Neural cell (in vitro differentiated cells): Measurements from ENCODE around the gene RIN1. TPM values are rescaled to one million over a fixed set of nuclear protein-coding genes. Genes with fewer than 3 reads are reported as not detected.

Experiments used
- H2AFZ ChIP-seq: fragments of 200-600, 300-800 bp; sonication (generic), shearing (Covaris generic); 2 replicates; pipeline ENCODE4 v1.6.0; 2014; ENCODE audit warnings: low read depth, mild to moderate bottlenecking, antibody characterized with exemption, low read length, moderate library complexity
- H3F3A ChIP-seq: fragments of 200-600 bp; shearing (Covaris generic); 2 replicates; pipeline ENCODE4 v1.6.1; 2016; ENCODE audit warnings: mild to moderate bottlenecking, moderate library complexity, mixed read lengths, antibody characterized with exemption, low read length; ENCODE audit not compliant: insufficient read depth, poor library complexity, severe bottlenecking
- H3K27ac ChIP-seq: fragments of 200-600, 300-800 bp; sonication (generic), shearing (Covaris generic); 2 replicates; pipeline ENCODE4 v1.5.1; 2014; ENCODE audit warnings: mild to moderate bottlenecking, low read length, moderate library complexity
- H3K27me3 ChIP-seq: fragments of 300-800, 200-600 bp; sonication (generic), shearing (Covaris generic); 2 replicates; pipeline ENCODE4 v1.6.0; 2014; ENCODE audit warnings: mild to moderate bottlenecking, low read depth, low read length, moderate library complexity; ENCODE audit not compliant: insufficient read depth
- H3K36me3 ChIP-seq: fragments of 300-800, 200-600 bp; sonication (generic), shearing (Covaris generic); 2 replicates; pipeline ENCODE4 v1.5.1; 2014; ENCODE audit warnings: mild to moderate bottlenecking, antibody characterized with exemption, low read length, moderate library complexity; ENCODE audit not compliant: insufficient read depth
- H3K4me2 ChIP-seq: fragments of 300-800, 200-600 bp; sonication (generic), shearing (Covaris generic); 2 replicates; pipeline ENCODE4 v1.6.0; 2014; ENCODE audit warnings: mild to moderate bottlenecking, low read length
- H3K4me3 ChIP-seq: fragments of 300-800, 200-600 bp; sonication (generic), shearing (Covaris generic); 2 replicates; pipeline ENCODE4 v1.5.1; 2014; ENCODE audit warnings: mild to moderate bottlenecking, low read length, moderate library complexity
- H3K79me2 ChIP-seq: fragments of 200-600 bp; shearing (Covaris generic); replicated peaks from 2 replicates; pipeline ENCODE4 v1.6.0; 2014; ENCODE audit warnings: mild to moderate bottlenecking, low read length, moderate library complexity; ENCODE audit not compliant: insufficient read depth
- H3K9ac ChIP-seq: fragments of 300-800, 200-600 bp; sonication (generic), shearing (Covaris generic); 2 replicates; pipeline ENCODE4 v1.6.1; 2016; ENCODE audit warnings: mild to moderate bottlenecking, low read length, mixed read lengths
- H3K9me2 ChIP-seq: fragments of 200-600 bp; shearing (Covaris generic); 2 replicates; pipeline ENCODE4 v1.6.1; 2016; ENCODE audit warnings: mild to moderate bottlenecking, low read length, mixed read lengths; ENCODE audit not compliant: insufficient read depth
- H3K9me3 ChIP-seq: fragments of 200-600, 300-800 bp; sonication (generic), shearing (Covaris generic); 2 replicates; pipeline ENCODE4 v1.6.1; 2016; ENCODE audit warnings: mild to moderate bottlenecking, mixed run types, low read length, moderate library complexity, mixed read lengths
- H4K20me1 ChIP-seq: fragments of 200-600 bp; shearing (Covaris generic); 2 replicates; pipeline ENCODE4 v1.6.1; 2016; ENCODE audit warnings: mild to moderate bottlenecking, mixed run types; ENCODE audit not compliant: insufficient read depth
- CTCF ChIP-seq: fragments of 450-650 bp; IDR thresholded peaks from 2 replicates; pipeline ENCODE4 v1.5.1; 2014; ENCODE audit warnings: antibody characterized with exemption, mild to moderate bottlenecking, moderate library complexity; ENCODE audit not compliant: poor library complexity, severe bottlenecking
- EP300 ChIP-seq: fragments of 450-650 bp; conservative IDR thresholded peaks from 2 replicates; pipeline ENCODE4 v1.6.1; 2014; ENCODE audit warnings: antibody characterized with exemption, mild to moderate bottlenecking, moderate library complexity; ENCODE audit not compliant: poor library complexity, severe bottlenecking
- EZH2 ChIP-seq: fragments of 200-600, 300-800 bp; shearing (Covaris generic), sonication (generic); IDR thresholded peaks from 2 replicates; pipeline ENCODE4 v1.6.1; 2014; ENCODE audit warnings: antibody characterized with exemption, low read length, borderline replicate concordance, mild to moderate bottlenecking; ENCODE audit not compliant: insufficient read depth, poor library complexity, severe bottlenecking
- MXI1 ChIP-seq: fragments of 450-650 bp; conservative IDR thresholded peaks from 2 replicates; pipeline ENCODE4 v1.6.1; 2014; ENCODE audit warnings: antibody characterized with exemption, mild to moderate bottlenecking; ENCODE audit not compliant: poor library complexity, severe bottlenecking
- POLR2AphosphoS5 ChIP-seq: IDR thresholded peaks from 2 replicates; pipeline ENCODE4 v1.6.1; 2012
- RAD21 ChIP-seq: fragments of 450-650 bp; conservative IDR thresholded peaks from 2 replicates; pipeline ENCODE4 v1.6.1; 2014; ENCODE audit warnings: antibody characterized with exemption, mild to moderate bottlenecking, moderate library complexity
- REST ChIP-seq: IDR thresholded peaks from 2 replicates; pipeline ENCODE4 v1.6.1; 2012; ENCODE audit warnings: borderline replicate concordance
- SMC3 ChIP-seq: fragments of 450-650 bp; conservative IDR thresholded peaks from 2 replicates; pipeline ENCODE4 v1.6.1; 2014; ENCODE audit warnings: antibody characterized with exemption, mild to moderate bottlenecking, moderate library complexity; ENCODE audit not compliant: poor library complexity
- TAF1 ChIP-seq: IDR thresholded peaks from 2 replicates; pipeline ENCODE4 v1.6.1; 2012; ENCODE audit warnings: low read depth
- polyA plus RNA-seq: library from polyadenylated mRNA; depleted of rRNA; stranded (reverse); fragments of >200 nt; gene quantifications from 2 replicates; pipeline ENCODE4 v1.2.3, GENCODE V29; 2014

The RIN1 gene
- polyA plus RNA-seq, 1 donor from 2014 or later = 4.2 TPM

- Histone ChIP-seq H3K9me3 (no peaks in the 10 kb centered on the region), H3K4me3 (peak overlapping the region; percentile 12), H3K9ac (no peak overlapping the region), H3F3A (peaks cover 3% of the 10 kb centered on the region), H3K79me2 (peaks cover 21% of the 10 kb centered on the region), H3K9me2 (no peaks in the 10 kb centered on the region), H3K4me2 (no peak overlapping the region), H3K27ac (no peak overlapping the region), H4K20me1 (no peaks in the 10 kb centered on the region), H3K36me3 (no peaks in the 10 kb centered on the region), H2AFZ (no peak overlapping the region), H3K27me3 (no peaks in the 10 kb centered on the region)
- no peak for TF ChIP-seq CTCF
- no peak for TF ChIP-seq RAD21
- TF ChIP-seq MXI1 = no peak
- no peak for TF ChIP-seq EZH2
- no peak for TF ChIP-seq POLR2AphosphoS5
- no peak for TF ChIP-seq REST
- TF ChIP-seq TAF1 = no peak
- TF ChIP-seq SMC3 = no peak
Observed at GRCh38 chr11:66349084-66349386, 12.8 kb upstream of the RIN1 start.

GRCh38 chr11:66347425-66348276 lies 11.4 kb upstream of the RIN1 start, which contains the start of gene B4GAT1:
B4GAT1 (minus strand) TSS chr11:66347629; CDS start chr11:66347545, 84 bp downstream.
- H3K4me2 ChIP-seq = peak within 1 kb of the TSS; percentile 87
- H3K4me3 ChIP-seq = peak within 1 kb of the TSS; percentile 100
- H3K27ac ChIP-seq = peak within 1 kb of the TSS; percentile 96
- H2AFZ ChIP-seq = peak within 1 kb of the TSS; percentile 94
- H3K9me2 ChIP-seq = no peaks in the 10 kb centered on the region
- no peaks in the 10 kb centered on the region for H3K36me3 ChIP-seq
- peaks cover 31% of the 10 kb centered on the region for H3K79me2 ChIP-seq
- H3K27me3 ChIP-seq = no peaks in the 10 kb centered on the region
- H3F3A ChIP-seq = peaks cover 3% of the 10 kb centered on the region
- peak within 1 kb of the TSS; percentile 99 for H3K9ac ChIP-seq
- no peaks in the 10 kb centered on the region for H3K9me3 ChIP-seq
- no peaks in the 10 kb centered on the region for H4K20me1 ChIP-seq
- TF ChIP-seq POLR2AphosphoS5 (peak; percentile 85), SMC3 (peak; percentile 33), CTCF (no peak), REST (peak; percentile 18), EZH2 (no peak), RAD21 (no peak), MXI1 (peak; percentile 70), TAF1 (peak; percentile 61), EP300 (peak; percentile 54)
